BJ (cell line): Measurements from ENCODE around the gene ITPK1. TPM values are rescaled to one million over a fixed set of nuclear protein-coding genes. Genes with fewer than 3 reads are reported as not detected.

Source experiments
- CTCF ChIA-PET: fragments of 350-600 bp; formaldehyde crosslinking; extraction: SDS; loops from one replicate; lab custom pipeline; 2021; ENCODE audit warnings: antibody characterized with exemption, inconsistent platforms; lab: Yijun Ruan, JAX
- POLR2A ChIA-PET: fragments of 300-600 bp; sonication (Branson Sonifier 250); formaldehyde crosslinking; extraction: SDS; loops from one replicate; lab custom pipeline; 2021; ENCODE audit warnings: antibody characterized with exemption; lab: Charles Lee
- DNase-seq: peaks from one replicate; pipeline ENCODE4 v3.0.0-alpha.2; 2011; ENCODE audit warnings: low read depth
- H3K27me3 ChIP-seq: 2 replicates; pipeline ENCODE4 v1.6.0; 2011; ENCODE audit warnings: low read length; ENCODE audit not compliant: control insufficient read depth, insufficient read depth
- H3K36me3 ChIP-seq: 2 replicates; pipeline ENCODE4 v1.5.1; 2011; ENCODE audit warnings: low read length; ENCODE audit not compliant: control insufficient read depth, insufficient read depth
- H3K4me3 ChIP-seq: 2 replicates; pipeline ENCODE4 v1.5.1; 2011; ENCODE audit warnings: low read depth, mild to moderate bottlenecking, control low read depth, low read length
- CTCF ChIP-seq: IDR thresholded peaks from 2 replicates; pipeline ENCODE4 v1.5.1; 2011; ENCODE audit warnings: low read depth, mild to moderate bottlenecking, control low read depth, inconsistent platforms, low read length, moderate library complexity; ENCODE audit not compliant: insufficient read depth
- polyA plus RNA-seq: library from polyadenylated mRNA; depleted of rRNA; stranded (reverse); fragments of >200 nt; gene quantifications from 2 replicates; pipeline ENCODE4 v1.2.3, GENCODE V29; 2011

The ITPK1 gene
- polyA plus RNA-seq, 1 experiment, result 49.0 TPM

DNA sequence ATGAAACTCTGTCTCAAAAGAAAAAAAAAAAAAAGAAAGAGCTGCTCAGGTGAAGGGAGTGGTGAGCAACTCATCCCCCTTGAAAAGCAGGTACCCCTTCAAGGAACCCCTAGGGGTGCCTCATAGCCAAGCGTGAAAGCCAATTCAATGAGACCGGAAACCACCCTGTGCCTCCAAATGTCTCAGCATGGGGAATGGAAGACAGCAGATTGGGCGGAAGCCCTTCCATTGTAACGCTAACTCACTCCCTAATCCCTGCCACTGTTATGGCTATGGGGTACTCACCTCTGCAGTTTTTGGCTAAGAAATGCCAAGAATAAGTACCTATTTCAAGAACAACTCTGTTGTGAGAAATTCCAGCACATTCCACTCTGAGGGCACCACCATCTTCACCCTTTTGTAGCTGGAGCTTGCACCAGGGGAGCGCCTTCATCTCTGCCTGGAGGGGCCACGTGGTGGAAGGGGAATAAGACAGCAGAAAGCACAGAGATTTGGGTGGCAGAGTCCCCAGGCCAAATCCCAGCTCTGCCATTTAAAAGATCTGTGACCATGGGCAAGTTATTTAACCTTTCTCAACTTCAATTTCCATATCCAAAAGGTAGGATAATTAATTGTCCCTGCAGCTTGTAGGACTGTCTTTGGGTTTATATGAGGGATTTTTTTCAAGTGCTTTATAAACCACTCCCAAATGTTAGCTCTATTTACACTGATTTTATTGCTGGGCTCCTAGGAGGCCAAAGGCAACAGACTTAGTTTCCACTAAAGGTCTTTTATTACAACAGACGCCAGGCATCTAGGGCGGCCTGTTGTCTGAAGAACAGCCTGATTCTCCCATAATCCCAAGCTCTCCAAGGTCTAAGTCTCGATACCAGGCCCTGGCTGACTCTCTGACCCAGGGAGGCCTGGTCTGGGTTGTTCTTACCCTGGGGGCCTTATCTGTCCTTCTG, 63.9 kb downstream of the ITPK1 start:
- Histone ChIP-seq H3K36me3 (no peaks in the 10 kb centered on the region), H3K4me3 (no peak overlapping the region), H3K27me3 (no peaks in the 10 kb centered on the region)
- POLR2A ChIA-PET, result no interaction called here
- no peak for TF ChIP-seq CTCF
- CTCF ChIA-PET, result no interaction called here
- DNase-seq, result no peak

DNA sequence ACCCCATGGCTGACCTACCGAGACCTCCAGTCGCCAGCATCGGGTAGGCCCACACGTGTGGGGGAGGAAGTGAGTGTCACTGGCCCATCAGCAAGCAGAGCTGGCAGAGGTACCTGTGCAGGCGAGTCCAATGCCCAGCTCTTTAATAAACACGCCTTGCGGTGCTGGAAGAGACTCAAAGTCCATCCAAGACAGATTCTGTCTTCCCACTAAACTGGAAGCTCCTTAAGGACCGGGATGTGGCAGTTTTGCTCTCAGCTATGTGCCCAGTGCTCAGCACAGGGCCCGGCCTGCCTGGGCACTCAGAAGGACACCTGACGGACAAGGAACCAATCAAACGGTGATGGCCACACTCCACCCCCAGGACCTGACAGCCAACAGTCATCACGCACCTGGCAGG, 65.0 kb downstream of the ITPK1 start:
- TF ChIP-seq CTCF, result no peak
- ChIA-PET POLR2A (no interaction called here), CTCF (interaction anchor here (0.7 to 1.8 kb wide), 2 partner anchors 10 to 16 kb away, joined by 3 read pairs; no protein-coding TSS in a partner anchor)
- Histone ChIP-seq H3K4me3 (no peak overlapping the region), H3K27me3 (no peaks in the 10 kb centered on the region), H3K36me3 (no peaks in the 10 kb centered on the region)
- DNase-seq, result no peak

DNA sequence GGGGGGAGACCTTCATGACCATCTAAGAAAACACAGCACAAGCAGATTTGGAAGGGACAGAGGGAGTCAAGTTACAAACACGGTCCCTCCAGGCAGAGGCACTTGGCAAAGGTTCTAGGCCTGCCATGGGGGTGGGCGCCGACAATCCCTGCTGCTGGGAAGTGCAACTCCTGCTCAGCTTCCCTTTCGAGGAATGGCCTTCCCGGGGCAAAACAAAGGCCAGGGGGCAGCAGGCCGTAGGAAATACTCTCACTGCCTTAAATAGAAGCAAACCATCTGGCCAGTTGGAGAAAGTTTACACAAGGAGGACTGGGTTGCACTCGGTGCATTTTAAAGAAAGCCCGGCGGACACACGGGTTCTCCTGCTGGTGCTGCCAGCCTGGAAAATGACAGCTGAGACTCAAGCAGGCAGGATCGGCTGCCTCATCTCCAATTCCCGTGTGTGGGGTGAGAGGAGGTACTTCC, 65.8 kb downstream of the ITPK1 start:
- DNase-seq, result no peak
- Histone ChIP-seq H3K4me3 (no peak overlapping the region), H3K36me3 (no peaks in the 10 kb centered on the region), H3K27me3 (no peaks in the 10 kb centered on the region)
- POLR2A ChIA-PET, result no interaction called here
- CTCF ChIA-PET, result interaction anchor here (1.1 to 1.8 kb wide), 2 partner anchors 17 to 65 kb away, joined by 3 read pairs; no protein-coding TSS in a partner anchor
- TF ChIP-seq CTCF, result no peak

GRCh38 chr14:93049315-93049714, 66.4 kb downstream of the ITPK1 start:
- no peak for TF ChIP-seq CTCF
- CTCF ChIA-PET, result interaction anchor here (1.1 to 1.8 kb wide), 2 partner anchors 18 to 66 kb away, joined by 3 read pairs; no protein-coding TSS in a partner anchor

GRCh38 chr14:93048843-93049242, 66.9 kb downstream of the ITPK1 start:
- CTCF ChIA-PET, result no interaction called here
- Histone ChIP-seq H3K4me3 (no peak overlapping the region), H3K36me3 (no peaks in the 10 kb centered on the region), H3K27me3 (no peaks in the 10 kb centered on the region)
- POLR2A ChIA-PET, result no interaction called here
- TF ChIP-seq CTCF, result no peak
- no peak for DNase-seq

More at GRCh38 chr14:93049315-93049714, 66.4 kb downstream of the ITPK1 start:
- POLR2A ChIA-PET, result no interaction called here
- no peak overlapping the region for H3K4me3 ChIP-seq
- no peak for DNase-seq
- no peaks in the 10 kb centered on the region for H3K36me3 ChIP-seq
- H3K27me3 ChIP-seq, result no peaks in the 10 kb centered on the region
